Adipose tissue (tissue), 3 donors: ENCODE results near the gene CALD1. TPM values are rescaled to one million over a fixed set of nuclear protein-coding genes. Genes with fewer than 3 reads are reported as not detected.

ENCODE experiments used
- H3K27ac ChIP-seq: one replicate; pipeline ENCODE4 v1.5.1; 2013; ENCODE audit warnings: low read depth, low read length
- WGBS, 3 donors: extraction: QIAGEN DNeasy Blood & Tissue Kit; methylation state at CpG; one replicate each; pipeline ENCODE4 v1.1.7; 2013; 5-methylcytosine and 5-hydroxymethylcytosine counted together
- polyA plus RNA-seq, 3 donors: library from polyadenylated mRNA; stranded (reverse); fragments of 200-250 nt; gene quantifications; one replicate each; pipeline ENCODE4 v1.2.3, GENCODE V29; 2013
- donor health status: healthy with polysubstance abuse.
- donor health status: Bipolar disorder and iron deficiency.
- donor health status: healthy.

CALD1 gene
- polyA plus RNA-seq, 3 donors = 18.7 to 259 (median 86.3) TPM

GRCh38 chr7:134842062-134842461, 62.6 kb downstream of the CALD1 start:
- no peak overlapping the region for H3K27ac ChIP-seq

GRCh38 chr7:134842886-134843430, 63.5 kb downstream of the CALD1 start:
- H3K27ac ChIP-seq = no peak overlapping the region
- 37 to 77% (median 53%) methylated on average over 8 of the region's 8 CpGs for WGBS, 3 donors

DNA sequence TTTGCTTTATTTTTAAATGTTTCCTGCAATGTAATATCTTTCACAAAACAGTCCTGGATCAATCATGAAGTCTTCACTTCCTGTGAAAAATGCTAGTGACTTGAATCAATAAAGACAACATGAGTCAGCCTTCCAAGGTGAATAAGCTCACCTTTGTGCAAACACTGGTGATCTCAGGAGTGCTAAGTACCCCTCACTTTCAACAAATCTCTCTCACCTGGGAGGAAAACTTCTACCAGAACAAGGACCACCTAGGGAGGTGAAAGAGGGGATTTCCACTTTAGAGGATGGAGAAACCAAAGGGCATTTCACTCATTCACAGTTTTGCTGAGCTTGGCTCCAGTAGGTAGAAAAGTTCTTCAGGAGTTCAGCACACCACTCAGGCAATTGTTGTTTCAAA, 64.8 kb downstream of the CALD1 start:
- H3K27ac ChIP-seq = no peak overlapping the region

- 61 to 80% (median 78%) methylated on average over 3 of the region's 3 CpGs for WGBS, 3 donors
- no peak overlapping the region for H3K27ac ChIP-seq
These were observed 66.0 kb downstream of the CALD1 start for GRCh38 chr7:134845461-134845860.

- H3K27ac ChIP-seq = no peak overlapping the region
- WGBS, 3 donors = 71 to 80% (median 73%) methylated on average over 7 of the region's 7 CpGs
These were observed 68.6 kb downstream of the CALD1 start for GRCh38 chr7:134847851-134848588.

GRCh38 chr7:134850066-134850465, 70.6 kb downstream of the CALD1 start:
- no peak overlapping the region for H3K27ac ChIP-seq
- 47 to 70% (median 51%) methylated on average over 2 of the region's 2 CpGs for WGBS, 3 donors

DNA sequence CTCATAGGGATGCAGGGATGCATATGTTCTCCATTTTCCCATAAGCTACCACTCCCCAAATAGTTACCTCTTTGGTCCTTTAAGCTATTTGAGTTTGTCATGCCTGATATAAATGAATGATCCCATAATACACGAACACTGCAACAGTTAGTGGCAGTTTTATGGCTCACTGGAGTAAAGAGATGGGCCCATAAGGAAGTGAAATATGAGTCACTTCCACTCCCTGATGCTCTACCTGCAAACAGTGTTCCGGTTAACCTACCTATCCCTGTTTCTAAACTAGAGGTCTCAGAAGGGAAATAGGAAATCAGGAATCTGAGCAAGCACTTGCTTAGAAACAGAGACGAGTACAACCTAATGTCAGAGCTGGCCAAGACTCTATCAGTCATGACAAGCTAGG, 71.7 kb downstream of the CALD1 start:
- 80 to 88% (median 82%) methylated on average over 3 of the region's 3 CpGs for WGBS, 3 donors
- no peak overlapping the region for H3K27ac ChIP-seq

- WGBS, 3 donors = 66 to 77% (median 72%) methylated on average over 2 of the region's 2 CpGs
- H3K27ac ChIP-seq = no peak overlapping the region
These were observed 73.2 kb downstream of the CALD1 start for GRCh38 chr7:134852625-134853024.

GRCh38 chr7:134854816-134855215, 75.4 kb downstream of the CALD1 start:
- WGBS, 3 donors = 18 to 48% (median 19%) methylated on average over 3 of the region's 3 CpGs
- H3K27ac ChIP-seq = no peak overlapping the region

GRCh38 chr7:134855442-134855841, 76.0 kb downstream of the CALD1 start:
- 20 to 42% (median 29%) methylated on average over 1 of the region's 1 CpG for WGBS, 3 donors

DNA sequence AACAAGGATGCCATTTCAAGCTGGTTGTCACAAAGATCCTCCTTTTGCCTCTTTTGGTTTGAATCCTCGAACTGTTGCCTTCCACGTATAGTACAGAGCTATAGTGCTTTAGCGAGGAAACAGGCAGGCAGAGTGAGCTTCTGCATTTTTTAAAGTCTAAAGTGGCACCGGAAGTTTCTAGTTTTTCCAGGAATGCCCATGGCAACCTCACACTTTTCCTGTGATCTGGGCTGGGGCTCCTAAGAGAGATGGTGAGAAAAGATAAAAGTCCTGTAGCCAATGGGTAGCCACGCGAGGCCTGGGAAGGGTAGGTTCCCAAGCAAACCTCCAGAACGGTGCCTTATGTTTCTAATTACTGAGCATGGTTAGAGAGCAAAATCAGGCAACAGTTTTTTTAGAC, 76.7 kb downstream of the CALD1 start:
- no peak overlapping the region for H3K27ac ChIP-seq
- WGBS, 3 donors = 36 to 72% (median 37%) methylated on average over 7 of the region's 7 CpGs

More at GRCh38 chr7:134855442-134855841, 76.0 kb downstream of the CALD1 start:
- H3K27ac ChIP-seq = no peak overlapping the region

DNA sequence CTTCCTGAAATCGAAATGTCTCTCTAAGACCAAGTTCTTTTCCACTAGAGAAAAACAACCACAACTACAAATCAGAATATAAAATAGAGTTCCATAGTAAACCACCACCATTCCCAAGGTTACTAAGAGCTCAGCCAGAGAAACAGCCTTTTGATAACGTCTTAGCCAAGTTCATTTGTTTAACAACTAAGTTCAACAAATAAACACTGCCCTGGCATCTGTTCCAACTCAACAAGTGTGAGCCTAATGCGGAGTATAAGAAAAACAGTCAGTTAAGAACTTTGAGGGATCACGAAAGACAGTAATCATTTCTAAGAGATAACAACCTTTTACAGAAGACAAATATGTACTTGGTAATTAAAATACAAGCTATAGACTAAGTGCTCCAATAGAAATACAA, 77.3 kb downstream of the CALD1 start:
- WGBS, 3 donors = 39 to 75% (median 63%) methylated on average over 4 of the region's 4 CpGs
- H3K27ac ChIP-seq = no peak overlapping the region

DNA sequence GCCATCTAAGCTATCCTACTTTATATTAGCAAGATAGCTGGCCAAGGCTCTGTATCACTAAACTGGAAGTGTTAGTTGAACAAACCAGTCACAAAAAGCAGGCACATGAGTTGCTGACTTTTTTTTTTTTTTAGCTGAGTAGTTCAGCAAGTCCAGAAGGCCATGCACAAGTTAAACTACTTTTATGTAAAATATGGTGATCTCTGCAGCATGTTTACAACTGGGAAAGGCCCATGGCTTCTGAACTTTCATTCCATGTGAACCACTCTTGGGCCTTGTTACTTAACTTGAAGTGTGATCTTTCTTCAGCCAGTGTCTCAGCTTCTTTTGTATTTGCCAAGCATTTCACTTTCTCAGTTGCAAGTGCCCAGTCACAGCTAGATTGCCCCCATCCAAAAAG, 78.5 kb downstream of the CALD1 start:
- H3K27ac ChIP-seq = no peak overlapping the region

GRCh38 chr7:134859783-134860182, 80.3 kb downstream of the CALD1 start:
- WGBS, 3 donors = 28 to 97% (median 85%) methylated on average over 1 of the region's 1 CpG
- no peak overlapping the region for H3K27ac ChIP-seq

GRCh38 chr7:134865001-134865845, 85.8 kb downstream of the CALD1 start:
- H3K27ac ChIP-seq = no peak overlapping the region
- WGBS, 3 donors = 30 to 61% (median 32%) methylated on average over 9 of the region's 9 CpGs

GRCh38 chr7:134866617-134867016, 87.2 kb downstream of the CALD1 start:
- 45 to 59% (median 58%) methylated on average over 8 of the region's 8 CpGs for WGBS, 3 donors
- no peak overlapping the region for H3K27ac ChIP-seq

- no peak overlapping the region for H3K27ac ChIP-seq
- 91 to 93% (median 92%) methylated on average over 5 of the region's 5 CpGs for WGBS, 3 donors
These were observed 90.7 kb downstream of the CALD1 start for GRCh38 chr7:134870156-134870555.

GRCh38 chr7:134870781-134871180, 91.3 kb downstream of the CALD1 start:
- no peak overlapping the region for H3K27ac ChIP-seq

DNA sequence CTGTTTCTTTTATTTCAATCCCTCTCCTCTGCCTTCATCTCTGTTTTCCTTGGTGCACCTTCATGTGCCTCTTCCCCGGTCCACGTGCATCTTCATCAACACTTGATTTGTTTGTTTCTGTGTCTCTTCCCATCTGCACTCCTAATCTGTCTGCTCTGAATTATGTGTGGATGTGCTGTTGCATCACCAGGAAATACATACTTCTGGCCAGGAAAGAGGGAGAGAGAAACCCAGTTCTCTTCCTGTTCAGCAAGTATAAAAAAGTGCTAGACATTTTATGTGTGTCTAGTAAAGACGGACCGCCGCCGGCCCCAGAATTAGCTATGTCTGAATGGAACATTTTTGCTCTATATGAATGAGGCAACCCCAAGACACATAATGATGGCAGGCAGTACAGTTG, 93.8 kb downstream of the CALD1 start:
- WGBS, 3 donors = 50 to 84% (median 53%) methylated on average over 6 of the region's 6 CpGs
- H3K27ac ChIP-seq = no peak overlapping the region

More at GRCh38 chr7:134870781-134871180, 91.3 kb downstream of the CALD1 start:
- 48 to 86% (median 81%) methylated on average over 1 of the region's 1 CpG for WGBS, 3 donors
